ENCODE results near the gene AK3. TPM values are rescaled to one million over a fixed set of nuclear protein-coding genes. Genes with fewer than 3 reads are reported as not detected.

AK3 gene
- polyA plus RNA-seq, 1 donor (not counting 4 experiments of a cell fraction or from before 2014, with no cell fraction given): 45.8 TPM

DNA sequence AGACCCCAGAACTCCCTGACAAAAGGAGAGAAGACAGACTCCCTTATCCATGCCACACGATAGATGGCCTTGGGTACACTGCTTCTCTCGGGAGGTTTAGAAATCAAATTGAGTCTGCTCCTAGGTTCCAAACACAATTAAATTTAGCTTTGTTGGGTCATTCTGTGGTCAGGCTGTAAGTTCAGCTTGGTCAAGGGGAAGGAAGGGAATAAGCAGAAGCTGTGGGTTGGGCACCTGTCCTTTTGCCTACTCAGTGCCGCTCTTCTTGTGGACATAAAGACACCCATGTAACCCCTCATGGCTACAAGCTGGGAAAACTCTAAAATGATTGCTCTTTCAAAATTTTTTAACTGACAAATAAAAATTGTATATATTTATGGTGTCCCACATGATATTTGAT, 19.1 kb upstream of the AK3 start:
- H2AFZ ChIP-seq (ENCODE audit: control insufficient read depth, low read length): no peak overlapping the region
- H4K20me1 ChIP-seq (ENCODE audit: control insufficient read depth, extremely low read depth, insufficient read depth, low read length): no peaks in the 10 kb centered on the region
- no peaks in the 10 kb centered on the region for H3K9me1 ChIP-seq (ENCODE audit: control insufficient read depth, extremely low read depth, insufficient read depth, low read length)

DNA sequence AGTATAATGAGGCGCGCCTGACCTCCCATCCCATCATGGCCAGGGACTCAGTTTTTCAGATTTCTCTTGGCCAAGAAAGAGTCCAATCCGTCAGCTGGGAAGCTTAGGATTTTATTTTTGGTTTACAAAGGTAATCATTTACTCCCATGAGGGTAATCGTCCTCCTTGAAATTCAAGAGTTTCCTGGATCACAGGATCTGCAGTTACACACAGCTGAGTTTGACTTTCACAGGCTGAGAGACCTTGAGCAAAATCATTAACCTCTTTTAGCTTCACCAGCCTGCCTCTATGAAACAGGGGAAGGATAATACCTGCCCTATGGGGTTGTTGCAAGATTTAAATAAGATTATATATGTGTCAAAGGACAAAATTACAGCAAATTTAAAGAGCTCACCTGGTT, 15.4 kb upstream of the AK3 start:
- Histone ChIP-seq H3K4me1 (ENCODE audit: control insufficient read depth, extremely low read depth, insufficient read depth, low read length) (peaks cover 8% of the 10 kb centered on the region), H3K36me3 (ENCODE audit: control insufficient read depth in 2 of 2, extremely low read depth in 1 of 2, insufficient read depth in 2 of 2, low read length in 2 of 2) (no peaks in the 10 kb centered on the region), H3K27ac (ENCODE audit: control insufficient read depth, insufficient read depth, low read length) (no peak overlapping the region), H3K9me1 (ENCODE audit: control insufficient read depth, extremely low read depth, insufficient read depth, low read length) (no peaks in the 10 kb centered on the region), H3K79me2 (ENCODE audit: control insufficient read depth, insufficient read depth, low read length) (no peaks in the 10 kb centered on the region), H3K27me3 (ENCODE audit: control insufficient read depth, extremely low read depth, insufficient read depth, low read length) (no peaks in the 10 kb centered on the region), H4K20me1 (ENCODE audit: control insufficient read depth, extremely low read depth, insufficient read depth, low read length) (no peaks in the 10 kb centered on the region), H3K4me3 (ENCODE audit: control insufficient read depth in 2 of 3, extremely low read depth in 1 of 3, insufficient read depth in 2 of 3, low read depth in 1 of 3, low read length in 3 of 3) (no peak overlapping the region), H3K9me3 (ENCODE audit: control insufficient read depth, low read depth, low read length) (no peaks in the 10 kb centered on the region), H2AFZ (ENCODE audit: control insufficient read depth, low read length) (no peak overlapping the region), H3K9ac (ENCODE audit: control insufficient read depth, extremely low read depth, insufficient read depth, low read length) (no peak overlapping the region), H3K4me2 (ENCODE audit: control insufficient read depth, extremely low read depth, insufficient read depth, low read depth, low read length) (no peak overlapping the region)
- dilution Hi-C loops (cut with MboI; ENCODE audit: extremely low pct_ligation_motif_present, low sequenced_read_pairs): no loop called here
- DNase-seq (ENCODE audit: low read depth, low spot score): no peak
- TF ChIP-seq EZH2 (IDR thresholded peaks at IDR 0.05; ENCODE audit: low read length): no peak
- TF ChIP-seq, protein P1, sequence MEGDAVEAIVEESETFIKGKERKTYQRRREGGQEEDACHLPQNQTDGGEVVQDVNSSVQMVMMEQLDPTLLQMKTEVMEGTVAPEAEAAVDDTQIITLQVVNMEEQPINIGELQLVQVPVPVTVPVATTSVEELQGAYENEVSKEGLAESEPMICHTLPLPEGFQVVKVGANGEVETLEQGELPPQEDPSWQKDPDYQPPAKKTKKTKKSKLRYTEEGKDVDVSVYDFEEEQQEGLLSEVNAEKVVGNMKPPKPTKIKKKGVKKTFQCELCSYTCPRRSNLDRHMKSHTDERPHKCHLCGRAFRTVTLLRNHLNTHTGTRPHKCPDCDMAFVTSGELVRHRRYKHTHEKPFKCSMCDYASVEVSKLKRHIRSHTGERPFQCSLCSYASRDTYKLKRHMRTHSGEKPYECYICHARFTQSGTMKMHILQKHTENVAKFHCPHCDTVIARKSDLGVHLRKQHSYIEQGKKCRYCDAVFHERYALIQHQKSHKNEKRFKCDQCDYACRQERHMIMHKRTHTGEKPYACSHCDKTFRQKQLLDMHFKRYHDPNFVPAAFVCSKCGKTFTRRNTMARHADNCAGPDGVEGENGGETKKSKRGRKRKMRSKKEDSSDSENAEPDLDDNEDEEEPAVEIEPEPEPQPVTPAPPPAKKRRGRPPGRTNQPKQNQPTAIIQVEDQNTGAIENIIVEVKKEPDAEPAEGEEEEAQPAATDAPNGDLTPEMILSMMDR (optimal IDR thresholded peaks at IDR 0.05 in 1 of 3, IDR thresholded peaks at IDR 0.05 in 1 of 3, conservative IDR thresholded peaks at IDR 0.05 in 1 of 3; ENCODE audit: extremely low read depth in 1 of 3, insufficient read depth in 2 of 3, low read length in 3 of 3): no peak
- FAIRE-seq: no peak

More for the DNA sequence above, 19.1 kb upstream of the AK3 start:
- H3K27me3 ChIP-seq (ENCODE audit: control insufficient read depth, extremely low read depth, insufficient read depth, low read length): no peaks in the 10 kb centered on the region
- peaks cover 7% of the 10 kb centered on the region for H3K4me1 ChIP-seq (ENCODE audit: control insufficient read depth, extremely low read depth, insufficient read depth, low read length)
- no peaks in the 10 kb centered on the region for H3K9me3 ChIP-seq (ENCODE audit: control insufficient read depth, low read depth, low read length)
- H3K9ac ChIP-seq (ENCODE audit: control insufficient read depth, extremely low read depth, insufficient read depth, low read length): no peak overlapping the region
- DNase-seq (ENCODE audit: low read depth, low spot score) (no peak), FAIRE-seq (no peak)
- no peaks in the 10 kb centered on the region for H3K79me2 ChIP-seq (ENCODE audit: control insufficient read depth, insufficient read depth, low read length)
- no peak for TF ChIP-seq EZH2 (IDR thresholded peaks at IDR 0.05; ENCODE audit: low read length)
- TF ChIP-seq, protein P1 (optimal IDR thresholded peaks at IDR 0.05 in 1 of 3, IDR thresholded peaks at IDR 0.05 in 1 of 3, conservative IDR thresholded peaks at IDR 0.05 in 1 of 3; ENCODE audit: extremely low read depth in 1 of 3, insufficient read depth in 2 of 3, low read length in 3 of 3): no peak
- no peak overlapping the region for H3K4me3 ChIP-seq (ENCODE audit: control insufficient read depth in 2 of 3, extremely low read depth in 1 of 3, insufficient read depth in 2 of 3, low read depth in 1 of 3, low read length in 3 of 3)
- no peaks in the 10 kb centered on the region for H3K36me3 ChIP-seq (ENCODE audit: control insufficient read depth in 2 of 2, extremely low read depth in 1 of 2, insufficient read depth in 2 of 2, low read length in 2 of 2)
- dilution Hi-C loops (cut with MboI; ENCODE audit: extremely low pct_ligation_motif_present, low sequenced_read_pairs): no loop called here
- no peak overlapping the region for H3K27ac ChIP-seq (ENCODE audit: control insufficient read depth, insufficient read depth, low read length)
- no peak overlapping the region for H3K4me2 ChIP-seq (ENCODE audit: control insufficient read depth, extremely low read depth, insufficient read depth, low read depth, low read length)
